Stimulated activated CD4-positive, alpha-beta T cell treated with anti-CD3 and anti-CD28 coated beads, TNF-alpha, amount 100 ng/mL, for 1 hour (primary cell): ENCODE results near the gene ZNF560.
"Not testable (repeated sequence)": the region's sequence is repeated elsewhere in the genome, so short reads cannot be mapped to it uniquely, and the experiment has no call there.

Experiments
- DNase-seq, 3 donors: peaks; one replicate each; pipeline ENCODE4 v3.0.0-alpha.2; 2020; ENCODE audit warnings: low read depth in 3 of 3, low spot score in 1 of 3

The ZNF560 gene

GRCh38 chr19:9498183-9498902 lies at the start of gene ZNF560:
ZNF560 (minus strand) TSS chr19:9498616; CDS start chr19:9475313, 23,303 bp downstream.
- no peak for DNase-seq

GRCh38 chr19:9547870-9548269 lies 49.5 kb upstream of the ZNF560 start:
- no peak for DNase-seq

- DNase-seq, result not testable (repeated sequence)
These were observed 42.9 kb upstream of the ZNF560 start for GRCh38 chr19:9541281-9541680.

DNA sequence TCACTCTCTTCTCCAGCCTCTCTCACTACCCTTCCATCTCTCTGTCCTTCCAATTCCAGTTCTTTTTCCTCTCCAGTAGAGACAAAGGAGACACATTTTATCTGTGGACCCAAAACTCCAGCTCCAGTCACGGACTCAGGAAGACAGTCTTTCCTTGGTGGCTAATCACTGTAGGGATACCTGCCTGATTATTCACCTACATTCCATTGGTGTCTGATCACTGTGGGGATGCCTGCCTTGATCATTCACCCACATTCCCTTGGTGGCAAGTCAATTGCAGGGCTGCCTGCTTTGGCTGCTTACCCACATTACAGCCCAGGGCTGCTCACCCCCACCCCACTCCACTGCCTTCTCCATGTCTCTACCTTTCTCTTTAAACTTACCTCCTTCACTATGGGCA lies 41.5 kb upstream of the ZNF560 start:
- DNase-seq, result not testable (repeated sequence)

DNA sequence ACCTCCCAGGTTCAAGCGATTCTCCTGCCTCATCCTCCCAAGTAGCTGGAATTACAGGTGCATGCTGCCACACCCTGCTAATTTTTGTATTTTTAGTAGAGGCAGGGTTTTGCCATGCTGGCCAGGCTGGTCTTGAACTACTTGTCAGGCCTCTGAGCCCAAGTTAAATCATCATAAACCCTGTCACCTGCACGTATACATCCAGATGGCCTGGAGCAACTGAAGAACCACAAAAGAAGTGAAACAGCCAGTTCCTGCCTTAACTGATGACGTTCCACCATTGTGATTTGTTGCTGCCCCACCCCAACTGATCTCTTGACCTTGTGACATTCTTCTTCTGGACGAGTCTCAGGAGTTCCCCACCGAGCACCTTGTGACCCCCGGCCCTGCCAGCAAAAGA lies 40.8 kb upstream of the ZNF560 start:
- not testable (repeated sequence) for DNase-seq

GRCh38 chr19:9538183-9539058 lies 40.0 kb upstream of the ZNF560 start, which contains the start of gene ZNF426:
ZNF426 (minus strand) TSS chr19:9538645; CDS start chr19:9536232, 2,413 bp downstream.
- DNase-seq, result peak; percentile 36 to 78 (median 52)

DNA sequence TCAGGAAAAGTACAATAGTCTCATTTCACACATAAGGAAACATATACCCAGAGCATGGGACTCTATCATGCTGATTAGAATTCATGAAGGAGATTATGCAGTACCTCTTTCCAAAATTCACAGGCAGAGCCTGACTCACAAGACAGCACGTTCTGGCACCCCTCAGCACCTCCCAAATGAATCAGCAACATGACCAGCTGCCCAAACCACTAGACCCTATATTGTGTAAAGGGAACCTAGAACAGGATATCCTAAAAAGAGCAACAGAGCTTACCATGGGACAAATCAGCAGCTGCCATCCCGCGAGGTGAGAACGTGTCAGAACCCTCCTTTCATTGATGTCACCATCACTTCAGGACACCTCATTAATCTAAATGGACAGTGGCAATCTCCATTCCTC lies 37.5 kb upstream of the ZNF560 start:
- no peak for DNase-seq

DNA sequence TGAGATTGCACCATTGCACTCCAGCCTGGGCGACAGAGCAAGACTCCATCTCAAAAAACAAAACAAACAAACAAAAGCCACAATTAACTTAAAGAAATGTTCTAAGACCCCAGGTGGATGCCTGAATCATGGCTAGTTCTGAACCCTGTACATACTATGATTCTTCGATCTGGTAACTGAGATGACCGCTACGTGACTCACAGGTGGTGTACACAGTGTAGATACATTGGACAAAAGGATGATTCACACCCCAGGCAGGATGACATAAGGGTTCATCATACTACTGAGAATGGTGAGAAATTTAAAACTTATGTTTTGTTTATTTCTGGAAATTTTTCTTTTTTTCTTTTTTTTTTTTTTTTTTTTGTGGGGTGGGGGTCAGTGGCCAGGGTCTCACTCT lies 33.5 kb upstream of the ZNF560 start:
- no peak for DNase-seq

GRCh38 chr19:9528757-9529336 lies 30.4 kb upstream of the ZNF560 start:
- no peak for DNase-seq

DNA sequence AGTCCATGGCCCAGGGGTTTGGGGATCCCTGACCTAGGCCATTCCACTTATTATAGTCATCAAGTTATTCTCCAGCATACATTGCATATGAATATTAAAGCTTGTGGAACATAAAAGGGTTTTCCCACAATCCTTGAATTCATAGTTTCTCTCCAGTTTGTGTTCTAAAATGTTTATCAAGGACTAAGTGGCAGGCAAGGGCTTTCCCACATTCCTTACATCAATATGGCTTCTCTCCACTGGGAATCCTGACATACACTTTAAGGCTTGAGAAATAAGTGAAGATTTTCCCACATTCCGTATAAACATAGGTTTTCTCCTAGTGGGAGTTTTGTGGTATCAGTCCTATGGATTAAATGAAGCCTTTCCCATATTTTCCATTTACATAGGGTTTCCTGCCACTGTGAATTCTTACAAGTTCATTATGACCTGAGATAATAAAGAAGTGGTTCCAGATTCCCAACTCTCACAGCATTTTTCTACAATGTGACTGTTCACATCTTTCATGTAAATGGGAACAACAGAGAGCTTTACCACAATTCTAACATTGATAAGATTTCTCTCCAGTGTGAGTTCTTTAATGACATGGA lies 25.6 kb upstream of the ZNF560 start:
- no peak for DNase-seq

DNA sequence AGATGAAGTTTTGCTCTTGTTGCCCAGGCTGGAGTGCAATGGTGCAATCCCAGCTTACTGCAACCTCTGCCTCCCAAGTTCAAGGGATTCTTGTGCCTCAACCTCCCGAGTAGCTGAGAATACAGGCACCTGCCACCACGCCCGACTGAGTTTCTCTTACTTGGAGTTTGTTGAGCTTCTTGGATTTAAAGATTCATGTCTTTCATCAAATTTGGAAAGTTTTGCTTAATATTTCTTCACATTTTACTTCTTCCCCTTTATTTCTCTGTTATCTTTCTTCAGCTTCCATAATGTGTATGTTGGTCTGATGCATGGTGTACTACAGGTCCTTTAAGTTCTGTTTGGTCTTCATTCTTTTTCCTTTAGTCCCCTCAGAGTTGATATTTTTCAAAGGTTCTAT lies 8.9 kb upstream of the ZNF560 start:
- DNase-seq, result no peak

- DNase-seq, result no peak
These were observed 2.4 kb upstream of the ZNF560 start for GRCh38 chr19:9500796-9501195.

GRCh38 chr19:9494096-9494495 lies 4.3 kb downstream of the ZNF560 start:
- no peak for DNase-seq

DNA sequence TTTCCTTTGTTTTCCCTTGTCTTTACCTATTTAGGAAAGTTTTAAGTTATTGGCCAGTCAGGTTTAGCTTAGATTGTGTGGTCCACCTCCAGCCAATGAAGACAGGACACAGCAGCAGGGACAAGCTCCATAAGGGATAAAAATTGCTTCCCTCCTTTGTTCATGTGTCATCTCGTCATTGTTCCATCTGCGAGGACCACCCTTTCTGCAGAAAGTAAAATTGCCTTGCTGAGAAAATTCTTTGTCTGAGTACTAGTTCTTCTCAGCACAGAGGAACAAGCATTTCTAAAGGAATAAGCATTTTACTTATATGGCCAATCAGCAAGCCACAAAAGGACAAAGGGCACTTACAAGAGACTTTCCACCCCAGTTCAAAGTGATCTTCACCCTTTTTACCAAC lies 11.4 kb downstream of the ZNF560 start:
- no peak for DNase-seq

DNA sequence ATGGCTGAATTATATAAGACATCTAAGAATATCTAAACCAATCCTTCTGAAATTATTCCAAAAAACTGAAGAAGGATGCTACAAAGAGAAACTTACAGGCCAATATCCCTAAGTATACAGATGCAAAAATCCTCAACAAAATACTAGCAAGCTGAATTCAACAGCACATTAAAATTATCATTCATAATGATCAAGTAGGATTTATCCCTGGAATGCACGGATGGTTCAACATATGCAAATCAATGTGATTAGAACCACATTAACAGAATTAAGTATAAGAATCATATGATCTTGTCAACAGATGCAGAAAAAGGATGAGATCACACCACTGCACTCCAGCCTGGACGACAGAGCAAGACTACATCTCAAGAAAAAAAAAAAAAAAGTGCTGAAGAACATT lies 13.3 kb downstream of the ZNF560 start:
- DNase-seq, result no peak

GRCh38 chr19:9474975-9475374 lies 23.4 kb downstream of the ZNF560 start:
- DNase-seq, result no peak

DNA sequence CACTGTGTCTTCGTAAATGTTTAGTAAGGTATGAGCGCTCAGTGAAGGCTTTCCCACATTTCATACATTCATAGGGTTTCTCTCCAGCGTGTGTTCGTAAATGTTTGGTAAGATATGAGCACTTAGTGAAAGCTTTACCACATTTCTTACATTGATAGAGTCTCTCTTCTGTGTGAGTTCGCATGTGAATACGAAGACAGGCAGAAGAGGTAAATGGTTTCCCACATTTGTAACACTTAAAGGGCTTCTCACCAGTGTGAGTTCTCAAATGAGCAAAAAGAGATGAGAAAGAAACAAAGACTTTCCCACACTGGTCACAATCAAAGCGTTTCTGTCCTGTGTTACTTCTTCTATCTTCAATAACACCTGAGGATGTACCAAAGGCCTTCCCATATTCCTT lies 31.3 kb downstream of the ZNF560 start:
- DNase-seq, result no peak

DNA sequence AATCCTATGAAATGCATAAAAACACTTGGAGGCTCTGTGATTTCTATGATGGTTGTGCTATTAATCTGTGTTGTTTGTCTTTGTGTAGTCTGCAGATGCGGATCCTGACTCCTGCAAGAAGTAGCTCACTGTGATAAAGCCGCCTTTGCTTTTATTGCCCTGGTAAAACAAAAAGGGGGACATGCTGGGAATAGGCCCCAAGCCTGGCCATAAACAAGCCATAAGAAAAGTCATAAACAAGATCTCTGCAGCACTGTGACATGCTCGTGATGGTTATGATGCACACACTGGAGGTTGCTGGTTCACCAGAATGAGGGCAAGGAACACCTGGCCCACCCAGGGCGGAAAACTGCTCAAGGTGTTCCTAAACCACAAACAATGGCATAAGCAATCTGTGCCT lies 36.5 kb downstream of the ZNF560 start:
- DNase-seq, result no peak

DNA sequence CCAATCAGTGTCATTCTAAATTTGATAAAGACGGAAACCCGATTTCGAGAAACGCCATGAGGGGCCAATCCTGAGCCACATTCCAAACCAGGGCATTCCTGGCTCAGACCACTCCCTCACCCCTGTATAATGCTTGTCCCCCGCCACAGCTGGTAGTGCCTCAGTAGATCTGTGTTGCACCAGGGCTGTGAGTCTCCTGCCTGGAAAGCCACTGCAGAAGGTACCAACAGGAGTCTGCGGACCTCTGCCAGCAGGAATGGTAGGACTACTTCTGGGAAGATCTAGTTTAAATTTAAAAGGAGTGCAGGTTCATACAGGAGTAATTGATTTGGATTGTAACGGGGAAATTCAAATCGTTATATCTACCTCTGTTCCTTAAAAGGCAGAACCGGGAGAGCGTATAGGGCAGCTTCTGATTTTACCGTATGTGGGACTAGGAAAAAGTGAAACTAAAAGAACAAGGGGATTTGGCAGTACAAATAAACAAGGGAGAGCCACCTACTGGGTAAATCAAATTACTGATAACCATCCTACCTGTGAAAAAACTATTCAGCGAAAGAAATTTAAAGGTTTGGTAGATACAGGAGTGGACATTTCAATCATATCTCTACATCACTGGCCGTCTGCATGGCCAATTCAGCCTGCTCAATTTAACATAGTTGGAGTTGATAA lies 42.3 kb downstream of the ZNF560 start:
- no peak for DNase-seq

- DNase-seq, result no peak
These were observed 44.5 kb downstream of the ZNF560 start for GRCh38 chr19:9453953-9454352.

- DNase-seq, result no peak
These were observed 53.4 kb downstream of the ZNF560 start for GRCh38 chr19:9445037-9445436.
